CD4-positive, alpha-beta T cell treated with Interleukin-4 for 4 hours (primary cell): Measurements from ENCODE around the gene YIPF5.

ENCODE experiments used
- DNase-seq: peaks from one replicate; pipeline ENCODE4 v3.0.0-alpha.2; 2020

Gene YIPF5

DNA sequence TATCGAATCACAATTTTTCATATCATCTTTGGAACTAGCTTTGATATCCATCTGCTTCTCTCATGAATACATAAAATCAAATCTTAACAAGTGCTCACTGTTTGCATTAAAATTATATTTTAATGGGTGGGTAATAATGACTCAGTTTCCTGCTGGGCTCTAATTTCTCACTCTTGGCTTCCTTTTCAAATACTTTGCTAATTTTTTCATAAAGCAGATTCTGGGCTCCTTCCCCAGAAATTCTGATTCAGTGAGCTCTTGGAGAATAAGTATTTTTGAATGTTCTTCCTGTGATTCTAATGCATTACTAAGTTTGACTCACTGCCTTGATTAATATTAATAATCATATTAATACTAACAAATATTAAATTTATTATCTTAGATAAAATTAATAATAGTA lies 48.9 kb downstream of the YIPF5 start:
- no peak for DNase-seq

DNA sequence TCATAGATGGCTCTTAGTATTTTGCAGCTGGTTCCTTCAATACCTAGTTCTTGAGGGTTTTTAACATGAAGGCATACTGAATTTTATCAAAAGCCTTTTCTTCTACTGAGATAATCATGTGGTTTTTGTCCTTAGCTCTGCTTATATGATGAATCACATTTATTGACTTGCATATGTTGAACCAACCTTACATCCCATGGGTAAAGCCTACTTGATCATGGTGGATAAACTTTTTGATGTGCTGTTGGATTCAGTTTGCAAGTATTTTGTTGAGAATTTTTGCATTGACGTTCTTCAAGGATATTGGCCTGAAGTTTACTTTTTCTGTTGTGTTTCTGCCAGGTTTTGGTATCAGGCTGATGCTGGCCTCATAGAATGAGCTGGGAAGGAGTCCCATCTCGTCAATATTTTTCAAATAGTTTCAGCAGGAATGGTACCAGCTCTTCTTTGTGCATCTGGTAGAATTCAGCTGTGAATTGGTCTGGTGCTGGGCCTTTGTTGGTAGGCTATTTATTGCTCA lies 49.7 kb downstream of the YIPF5 start:
- no peak for DNase-seq

DNA sequence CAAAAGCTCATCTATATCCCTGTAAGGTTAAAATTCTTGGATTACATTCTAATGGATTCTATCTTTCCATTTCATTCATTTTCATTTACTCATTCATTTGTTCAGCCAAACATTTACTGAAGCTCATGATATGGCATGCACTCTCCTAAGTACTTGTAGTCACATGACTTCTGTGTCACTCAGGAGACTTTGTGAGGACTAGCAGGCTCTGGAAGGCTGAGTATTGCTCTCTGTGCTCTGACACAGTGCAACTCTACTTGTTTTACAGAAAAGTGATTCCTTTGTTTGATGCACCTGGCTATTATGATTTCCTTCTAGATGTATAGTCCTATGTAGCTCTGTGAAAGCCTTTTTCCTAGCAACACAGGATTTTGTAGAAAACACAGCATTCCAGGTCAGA lies 53.0 kb downstream of the YIPF5 start:
- DNase-seq = no peak

DNA sequence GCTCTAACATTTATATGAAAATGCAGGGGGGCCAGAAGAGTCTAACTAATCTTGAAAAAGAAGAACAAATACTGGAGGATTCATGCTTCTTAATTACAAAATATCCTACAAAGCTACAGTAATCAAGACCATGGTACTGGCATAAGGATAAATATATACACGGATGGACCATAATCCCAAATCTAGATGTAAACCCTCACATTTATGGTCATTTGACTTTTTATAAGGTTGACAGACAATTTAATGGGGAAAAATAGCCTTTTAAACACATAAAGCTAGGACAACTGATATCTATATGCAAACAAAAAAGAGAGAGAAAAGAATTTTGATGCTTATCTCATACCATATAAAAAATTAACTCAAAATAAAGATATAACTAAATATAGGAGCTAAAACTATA lies 55.9 kb downstream of the YIPF5 start:
- no peak for DNase-seq
